IPS-18c (cell line): Measurements from ENCODE around the gene TIMM29.

Experiments
- H3K4me3 ChIP-seq: 2 replicates; pipeline ENCODE4 v1.7.0; 2013; ENCODE audit warnings: low read depth, mild to moderate bottlenecking, low read length, moderate library complexity; ENCODE audit not compliant: insufficient read depth
- H3K9me3 ChIP-seq: one replicate; pipeline ENCODE4 v1.6.1; 2013; ENCODE audit warnings: mild to moderate bottlenecking, low read length, moderate library complexity; ENCODE audit not compliant: control insufficient read depth, insufficient read depth

Gene TIMM29

GRCh38 chr19:10899151-10899653, 29.4 kb upstream of the TIMM29 start:
- no peaks in the 10 kb centered on the region for H3K9me3 ChIP-seq
- no peak overlapping the region for H3K4me3 ChIP-seq

- H3K9me3 ChIP-seq: peaks cover 2% of the 10 kb centered on the region
- no peak overlapping the region for H3K4me3 ChIP-seq
These were observed 20.7 kb upstream of the TIMM29 start for GRCh38 chr19:10907925-10908324.

DNA sequence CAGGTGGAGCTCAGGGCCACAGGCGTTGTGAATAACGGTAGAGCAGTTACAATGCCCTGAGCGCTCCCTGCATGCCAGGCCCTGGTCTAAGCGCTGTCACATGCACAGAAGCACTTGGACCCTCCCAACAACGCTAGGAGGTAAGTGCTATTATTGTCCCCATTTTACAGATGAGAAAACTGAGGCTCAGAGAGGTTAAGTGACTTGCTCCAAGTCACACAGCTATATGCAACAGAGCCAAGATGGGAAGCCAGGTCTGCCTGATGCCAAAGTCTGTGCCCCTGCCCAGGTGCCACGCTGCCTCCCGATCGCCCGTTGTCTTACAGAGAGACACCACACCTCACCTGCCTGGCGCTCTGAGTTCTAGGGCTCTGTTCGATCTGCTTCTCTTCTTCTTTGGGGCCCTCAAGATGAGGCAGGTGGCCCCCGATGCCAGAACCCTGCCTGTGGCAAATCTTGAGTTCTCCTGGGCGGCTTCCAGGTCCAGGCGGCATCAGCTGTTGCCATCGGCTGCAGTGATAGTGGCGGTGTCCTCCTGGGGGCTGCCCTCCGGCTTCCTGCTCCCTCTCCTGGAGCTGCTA, 20.1 kb upstream of the TIMM29 start:
- Histone ChIP-seq H3K4me3 (no peak overlapping the region), H3K9me3 (peaks cover 2% of the 10 kb centered on the region)

- H3K9me3 ChIP-seq: peaks cover 2% of the 10 kb centered on the region
- H3K4me3 ChIP-seq: no peak overlapping the region
These were observed 16.8 kb upstream of the TIMM29 start for GRCh38 chr19:10911579-10912363.

GRCh38 chr19:10912619-10913018, 16.0 kb upstream of the TIMM29 start:
- peaks cover 2% of the 10 kb centered on the region for H3K9me3 ChIP-seq
- H3K4me3 ChIP-seq: no peak overlapping the region

- Histone ChIP-seq H3K4me3 (no peak overlapping the region), H3K9me3 (peaks cover 2% of the 10 kb centered on the region)
These were observed 14.8 kb upstream of the TIMM29 start for GRCh38 chr19:10913716-10914340.

- Histone ChIP-seq H3K4me3 (no peak overlapping the region), H3K9me3 (peaks cover 2% of the 10 kb centered on the region)
These were observed 13.2 kb upstream of the TIMM29 start for GRCh38 chr19:10915130-10916091.

- Histone ChIP-seq H3K9me3 (peaks cover 2% of the 10 kb centered on the region), H3K4me3 (no peak overlapping the region)
These were observed 12.0 kb upstream of the TIMM29 start for GRCh38 chr19:10916602-10917001.

GRCh38 chr19:10918359-10918758, 10.3 kb upstream of the TIMM29 start:
- H3K9me3 ChIP-seq: no peaks in the 10 kb centered on the region

DNA sequence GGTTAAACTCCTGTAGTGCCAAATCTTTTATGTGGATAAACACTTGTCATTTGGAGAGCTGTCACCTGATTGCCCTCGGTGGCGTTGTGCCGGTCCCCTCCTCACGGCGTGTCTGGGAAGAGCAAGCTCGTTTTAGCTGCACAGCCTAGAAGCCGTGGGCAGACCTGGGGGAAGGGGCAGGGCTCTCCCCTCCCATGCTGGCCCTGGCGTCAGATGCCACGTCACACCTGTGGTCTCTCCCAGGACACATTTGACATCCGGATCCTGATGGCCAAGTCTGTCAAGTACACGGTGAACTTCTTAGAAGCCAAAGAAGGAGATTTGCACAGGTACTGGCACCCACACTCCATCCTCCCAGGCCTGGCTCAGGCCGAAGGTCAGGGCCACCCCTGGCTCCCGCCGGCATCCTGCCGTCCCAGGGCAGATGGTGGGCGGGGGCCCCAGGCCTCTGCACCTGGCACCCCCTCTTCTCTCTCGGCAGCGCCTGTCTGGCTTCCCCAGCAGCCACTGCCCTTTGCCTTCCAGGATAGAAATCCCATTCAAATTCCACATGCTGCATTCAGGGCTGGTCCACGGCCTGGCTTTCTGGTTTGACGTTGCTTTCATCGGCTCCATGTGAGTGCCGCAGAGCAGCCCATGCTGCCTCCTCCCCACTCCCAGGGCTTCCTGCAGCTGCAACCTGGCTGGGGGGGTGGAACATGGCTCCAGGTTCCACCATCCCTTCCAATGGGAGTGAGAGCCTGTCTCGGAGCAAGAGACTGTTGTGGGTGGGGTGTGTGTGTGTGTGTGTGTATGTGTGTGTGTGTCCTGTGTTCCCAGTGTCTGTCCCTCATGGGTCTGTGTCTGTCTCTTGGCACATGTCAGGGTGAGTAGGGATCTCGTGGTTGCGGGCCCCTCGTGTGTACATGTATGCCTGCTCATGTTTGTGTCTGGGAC, 9.0 kb upstream of the TIMM29 start:
- Histone ChIP-seq H3K9me3 (peaks cover 2% of the 10 kb centered on the region), H3K4me3 (no peak overlapping the region)

More at GRCh38 chr19:10918359-10918758, 10.3 kb upstream of the TIMM29 start:
- H3K4me3 ChIP-seq: no peak overlapping the region

- H3K4me3 ChIP-seq: no peak overlapping the region
- peaks cover 2% of the 10 kb centered on the region for H3K9me3 ChIP-seq
These were observed 8.3 kb upstream of the TIMM29 start for GRCh38 chr19:10920288-10920655.

GRCh38 chr19:10920781-10921180, 7.8 kb upstream of the TIMM29 start:
- Histone ChIP-seq H3K4me3 (no peak overlapping the region), H3K9me3 (peaks cover 2% of the 10 kb centered on the region)

DNA sequence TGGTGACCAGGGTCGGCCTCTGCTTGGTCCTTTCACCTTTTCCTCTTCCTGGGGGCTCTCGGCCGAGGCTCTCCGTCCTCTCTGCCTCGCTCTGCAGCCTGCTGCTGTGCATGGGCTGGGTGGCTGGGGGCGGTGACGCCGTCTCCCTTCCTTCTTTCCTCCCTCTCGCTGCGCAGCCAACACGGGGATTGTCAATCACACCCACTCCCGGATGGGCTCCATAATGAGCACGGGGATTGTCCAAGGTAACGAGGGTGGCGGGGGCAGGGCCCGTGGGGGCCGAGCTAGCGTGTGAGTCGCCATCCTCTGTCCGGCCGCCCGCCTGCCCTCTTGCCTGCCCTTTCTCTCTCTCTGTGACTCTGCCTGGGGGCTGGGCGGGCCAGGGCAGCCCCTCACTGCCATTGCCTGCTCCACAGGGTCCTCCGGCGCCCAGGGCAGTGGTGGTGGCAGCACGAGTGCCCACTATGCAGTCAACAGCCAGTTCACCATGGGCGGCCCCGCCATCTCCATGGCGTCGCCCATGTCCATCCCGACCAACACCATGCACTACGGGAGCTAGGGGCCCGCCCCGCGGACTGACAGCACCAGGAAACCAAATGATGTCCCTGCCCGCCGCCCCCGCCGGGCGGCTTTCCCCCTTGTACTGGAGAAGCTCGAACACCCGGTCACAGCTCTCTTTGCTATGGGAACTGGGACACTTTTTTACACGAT, 7.3 kb upstream of the TIMM29 start:
- H3K9me3 ChIP-seq: peaks cover 2% of the 10 kb centered on the region
- no peak overlapping the region for H3K4me3 ChIP-seq

GRCh38 chr19:10921910-10922637, 6.5 kb upstream of the TIMM29 start:
- peaks cover 2% of the 10 kb centered on the region for H3K9me3 ChIP-seq

DNA sequence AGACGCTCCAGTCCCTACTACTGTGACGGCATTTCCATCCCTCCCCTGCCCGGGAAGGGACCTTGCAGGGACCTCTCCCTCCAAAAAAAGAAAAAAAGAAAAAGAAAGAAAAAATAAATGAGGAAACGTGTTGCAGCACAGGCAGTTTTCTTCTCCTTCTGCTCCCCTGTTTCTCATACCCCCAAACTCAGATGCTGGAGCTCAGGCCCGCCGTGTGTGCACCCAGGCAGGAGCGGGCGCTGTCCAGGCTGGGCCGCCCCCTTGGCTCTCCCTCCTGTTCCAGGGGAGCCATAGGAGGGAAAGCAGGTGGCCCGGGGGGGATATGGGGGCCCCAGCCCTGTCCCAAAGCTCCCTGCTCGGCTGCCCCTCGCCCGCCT, 6.0 kb upstream of the TIMM29 start:
- H3K4me3 ChIP-seq: no peak overlapping the region
- peaks cover 2% of the 10 kb centered on the region for H3K9me3 ChIP-seq

More at GRCh38 chr19:10921910-10922637, 6.5 kb upstream of the TIMM29 start:
- H3K4me3 ChIP-seq: no peak overlapping the region
